Measurements from ENCODE around the gene MAP7. TPM values are rescaled to one million over a fixed set of nuclear protein-coding genes. Genes with fewer than 3 reads are reported as not detected.

MAP7 gene
- total and polyA plus RNA-seq, 4 donors: 3.2 to 17.5 (median 8.3) TPM

DNA sequence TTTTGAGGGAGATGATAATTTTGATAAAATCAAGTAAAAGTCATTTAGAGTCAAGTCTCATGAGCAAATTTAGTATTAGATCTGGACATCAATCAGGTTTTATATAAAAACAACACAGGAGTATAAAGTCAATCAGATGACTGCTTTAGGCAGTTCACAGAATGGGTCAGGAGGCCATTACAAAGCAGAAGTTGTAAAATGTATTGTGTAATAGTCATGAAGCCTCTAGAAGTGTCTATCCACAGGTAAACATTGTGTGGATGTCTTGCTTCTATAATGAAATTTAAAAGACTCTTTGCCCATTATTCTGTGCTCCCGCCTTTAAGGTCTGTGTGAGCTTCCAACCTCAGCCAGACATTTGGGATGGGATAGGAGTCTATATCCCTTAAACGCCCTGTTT, 28.8 kb downstream of the MAP7 start:
- no peak for DNase-seq (ENCODE audit: low spot score)
- H3K27me3 ChIP-seq (ENCODE audit: control insufficient read depth in 4 of 4, insufficient read depth in 4 of 4, low read length in 3 of 4): no peaks in the 10 kb centered on the region
- TF ChIP-seq YY1 (IDR thresholded peaks at IDR 0.05): peak; percentile 65
- TF ChIP-seq JUND (IDR thresholded peaks at IDR 0.05): no peak
- no peak overlapping the region for H3K9ac ChIP-seq (ENCODE audit: low read depth in 1 of 2, low read length in 2 of 2)
- no peak overlapping the region for H3K4me3 ChIP-seq (ENCODE audit: low read depth in 1 of 3, low read length in 3 of 3)
- no peak overlapping the region for H3K27ac ChIP-seq (ENCODE audit: low read depth in 1 of 2, low read length in 2 of 2)
- WGBS: 87% methylated on average over 2 of the region's 2 CpGs
- no peaks in the 10 kb centered on the region for H3K36me3 ChIP-seq (ENCODE audit: control insufficient read depth in 4 of 4, insufficient read depth in 3 of 4, low read depth in 1 of 4, low read length in 3 of 4)
- no peaks in the 10 kb centered on the region for H3K9me3 ChIP-seq (ENCODE audit: control insufficient read depth in 4 of 4, low read length in 3 of 4)
- peaks cover 0 to 18% (median 5%) of the 10 kb centered on the region in 4 donors for H3K4me1 ChIP-seq (ENCODE audit: control insufficient read depth in 4 of 4, insufficient read depth in 4 of 4, low read length in 3 of 4)

DNA sequence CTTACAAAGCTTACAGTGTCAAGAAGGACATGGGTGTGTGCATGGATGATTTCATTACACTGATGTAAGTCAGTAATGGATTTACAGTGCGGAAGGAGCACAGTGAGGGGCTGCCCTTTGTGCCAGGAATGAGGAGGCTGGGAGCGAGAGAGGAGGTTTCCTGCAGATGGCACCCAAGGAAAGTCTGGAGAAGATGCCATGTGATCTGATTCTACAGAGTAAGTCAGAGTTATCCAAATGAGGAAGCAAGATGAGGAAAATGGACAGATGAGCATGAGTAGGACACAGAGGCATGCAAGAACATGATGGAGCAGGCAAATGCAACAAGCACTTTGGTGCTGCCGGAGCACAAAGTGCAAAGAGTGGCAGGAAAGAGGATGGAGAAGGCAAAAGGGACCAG, 29.7 kb downstream of the MAP7 start:
- DNase-seq (ENCODE audit: low spot score): no peak
- TF ChIP-seq, protein P1, sequence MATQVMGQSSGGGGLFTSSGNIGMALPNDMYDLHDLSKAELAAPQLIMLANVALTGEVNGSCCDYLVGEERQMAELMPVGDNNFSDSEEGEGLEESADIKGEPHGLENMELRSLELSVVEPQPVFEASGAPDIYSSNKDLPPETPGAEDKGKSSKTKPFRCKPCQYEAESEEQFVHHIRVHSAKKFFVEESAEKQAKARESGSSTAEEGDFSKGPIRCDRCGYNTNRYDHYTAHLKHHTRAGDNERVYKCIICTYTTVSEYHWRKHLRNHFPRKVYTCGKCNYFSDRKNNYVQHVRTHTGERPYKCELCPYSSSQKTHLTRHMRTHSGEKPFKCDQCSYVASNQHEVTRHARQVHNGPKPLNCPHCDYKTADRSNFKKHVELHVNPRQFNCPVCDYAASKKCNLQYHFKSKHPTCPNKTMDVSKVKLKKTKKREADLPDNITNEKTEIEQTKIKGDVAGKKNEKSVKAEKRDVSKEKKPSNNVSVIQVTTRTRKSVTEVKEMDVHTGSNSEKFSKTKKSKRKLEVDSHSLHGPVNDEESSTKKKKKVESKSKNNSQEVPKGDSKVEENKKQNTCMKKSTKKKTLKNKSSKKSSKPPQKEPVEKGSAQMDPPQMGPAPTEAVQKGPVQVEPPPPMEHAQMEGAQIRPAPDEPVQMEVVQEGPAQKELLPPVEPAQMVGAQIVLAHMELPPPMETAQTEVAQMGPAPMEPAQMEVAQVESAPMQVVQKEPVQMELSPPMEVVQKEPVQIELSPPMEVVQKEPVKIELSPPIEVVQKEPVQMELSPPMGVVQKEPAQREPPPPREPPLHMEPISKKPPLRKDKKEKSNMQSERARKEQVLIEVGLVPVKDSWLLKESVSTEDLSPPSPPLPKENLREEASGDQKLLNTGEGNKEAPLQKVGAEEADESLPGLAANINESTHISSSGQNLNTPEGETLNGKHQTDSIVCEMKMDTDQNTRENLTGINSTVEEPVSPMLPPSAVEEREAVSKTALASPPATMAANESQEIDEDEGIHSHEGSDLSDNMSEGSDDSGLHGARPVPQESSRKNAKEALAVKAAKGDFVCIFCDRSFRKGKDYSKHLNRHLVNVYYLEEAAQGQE (IDR thresholded peaks at IDR 0.05): no peak
- no peak for TF ChIP-seq ATF3 (IDR thresholded peaks at IDR 0.05)
- TF ChIP-seq GABPA (IDR thresholded peaks at IDR 0.05 in 1 of 2, conservative IDR thresholded peaks at IDR 0.05 in 1 of 2): no peak
- TF ChIP-seq NR2F2 (IDR thresholded peaks at IDR 0.05): no peak
- TF ChIP-seq HNF4A (conservative IDR thresholded peaks at IDR 0.05): no peak
- no peak for TF ChIP-seq HNF4G (IDR thresholded peaks at IDR 0.05)
- no peak for TF ChIP-seq EGR1 (IDR thresholded peaks at IDR 0.05; ENCODE audit: low read depth in 2 of 2)
- TF ChIP-seq FOXA2 (IDR thresholded peaks at IDR 0.05): no peak
- no peak for TF ChIP-seq SP1 (IDR thresholded peaks at IDR 0.05)
- TF ChIP-seq, protein P2, sequence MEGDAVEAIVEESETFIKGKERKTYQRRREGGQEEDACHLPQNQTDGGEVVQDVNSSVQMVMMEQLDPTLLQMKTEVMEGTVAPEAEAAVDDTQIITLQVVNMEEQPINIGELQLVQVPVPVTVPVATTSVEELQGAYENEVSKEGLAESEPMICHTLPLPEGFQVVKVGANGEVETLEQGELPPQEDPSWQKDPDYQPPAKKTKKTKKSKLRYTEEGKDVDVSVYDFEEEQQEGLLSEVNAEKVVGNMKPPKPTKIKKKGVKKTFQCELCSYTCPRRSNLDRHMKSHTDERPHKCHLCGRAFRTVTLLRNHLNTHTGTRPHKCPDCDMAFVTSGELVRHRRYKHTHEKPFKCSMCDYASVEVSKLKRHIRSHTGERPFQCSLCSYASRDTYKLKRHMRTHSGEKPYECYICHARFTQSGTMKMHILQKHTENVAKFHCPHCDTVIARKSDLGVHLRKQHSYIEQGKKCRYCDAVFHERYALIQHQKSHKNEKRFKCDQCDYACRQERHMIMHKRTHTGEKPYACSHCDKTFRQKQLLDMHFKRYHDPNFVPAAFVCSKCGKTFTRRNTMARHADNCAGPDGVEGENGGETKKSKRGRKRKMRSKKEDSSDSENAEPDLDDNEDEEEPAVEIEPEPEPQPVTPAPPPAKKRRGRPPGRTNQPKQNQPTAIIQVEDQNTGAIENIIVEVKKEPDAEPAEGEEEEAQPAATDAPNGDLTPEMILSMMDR (IDR thresholded peaks at IDR 0.05; ENCODE audit: low read depth, low read length, missing input control): no peak
- no peak for TF ChIP-seq RXRA (IDR thresholded peaks at IDR 0.05)
- TF ChIP-seq YY1 (IDR thresholded peaks at IDR 0.05): no peak
- no peak for TF ChIP-seq FOXA1 (IDR thresholded peaks at IDR 0.05)
- TF ChIP-seq TAF1 (conservative IDR thresholded peaks at IDR 0.05): no peak
- no peak for TF ChIP-seq JUND (IDR thresholded peaks at IDR 0.05)
- TF ChIP-seq, protein P3, sequence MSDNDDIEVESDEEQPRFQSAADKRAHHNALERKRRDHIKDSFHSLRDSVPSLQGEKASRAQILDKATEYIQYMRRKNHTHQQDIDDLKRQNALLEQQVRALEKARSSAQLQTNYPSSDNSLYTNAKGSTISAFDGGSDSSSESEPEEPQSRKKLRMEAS (IDR thresholded peaks at IDR 0.05): no peak
- TF ChIP-seq RAD21 (IDR thresholded peaks at IDR 0.05): no peak
- TF ChIP-seq, protein P4, sequence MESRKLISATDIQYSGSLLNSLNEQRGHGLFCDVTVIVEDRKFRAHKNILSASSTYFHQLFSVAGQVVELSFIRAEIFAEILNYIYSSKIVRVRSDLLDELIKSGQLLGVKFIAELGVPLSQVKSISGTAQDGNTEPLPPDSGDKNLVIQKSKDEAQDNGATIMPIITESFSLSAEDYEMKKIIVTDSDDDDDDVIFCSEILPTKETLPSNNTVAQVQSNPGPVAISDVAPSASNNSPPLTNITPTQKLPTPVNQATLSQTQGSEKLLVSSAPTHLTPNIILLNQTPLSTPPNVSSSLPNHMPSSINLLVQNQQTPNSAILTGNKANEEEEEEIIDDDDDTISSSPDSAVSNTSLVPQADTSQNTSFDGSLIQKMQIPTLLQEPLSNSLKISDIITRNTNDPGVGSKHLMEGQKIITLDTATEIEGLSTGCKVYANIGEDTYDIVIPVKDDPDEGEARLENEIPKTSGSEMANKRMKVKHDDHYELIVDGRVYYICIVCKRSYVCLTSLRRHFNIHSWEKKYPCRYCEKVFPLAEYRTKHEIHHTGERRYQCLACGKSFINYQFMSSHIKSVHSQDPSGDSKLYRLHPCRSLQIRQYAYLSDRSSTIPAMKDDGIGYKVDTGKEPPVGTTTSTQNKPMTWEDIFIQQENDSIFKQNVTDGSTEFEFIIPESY (IDR thresholded peaks at IDR 0.05): no peak
- no peaks in the 10 kb centered on the region for H3K9me3 ChIP-seq (ENCODE audit: control insufficient read depth in 4 of 4, low read length in 3 of 4)
- no peaks in the 10 kb centered on the region for H3K27me3 ChIP-seq (ENCODE audit: control insufficient read depth in 4 of 4, insufficient read depth in 4 of 4, low read length in 3 of 4)
- peaks cover 0 to 18% (median 3%) of the 10 kb centered on the region in 4 donors for H3K4me1 ChIP-seq (ENCODE audit: control insufficient read depth in 4 of 4, insufficient read depth in 4 of 4, low read length in 3 of 4)
- H3K9ac ChIP-seq (ENCODE audit: low read depth in 1 of 2, low read length in 2 of 2): no peak overlapping the region
- no peak overlapping the region for H3K27ac ChIP-seq (ENCODE audit: low read depth in 1 of 2, low read length in 2 of 2)
- H3K36me3 ChIP-seq (ENCODE audit: control insufficient read depth in 4 of 4, insufficient read depth in 3 of 4, low read depth in 1 of 4, low read length in 3 of 4): no peaks in the 10 kb centered on the region
- WGBS: 94% methylated on average over 3 of the region's 3 CpGs
- no peak overlapping the region for H3K4me3 ChIP-seq (ENCODE audit: low read depth in 1 of 3, low read length in 3 of 3)
